ENCODE measurements around the gene CRISPLD2. TPM values are rescaled to one million over a fixed set of nuclear protein-coding genes. Genes with fewer than 3 reads are reported as not detected.

CRISPLD2 gene
- total RNA-seq, 2 experiments from 2014 or later = 2.0 to 2.6 TPM

GRCh38 chr16:84914273-84914672 is 94.5 kb downstream of the CRISPLD2 start:
- ChIA-PET POLR2A (no interaction called here), CTCF (no interaction called here)
- peaks cover 38% of the 10 kb centered on the region for H3K27me3 Mint-ChIP-seq
- ATAC-seq (ENCODE audit: poor library complexity) (no peak), DNase-seq (no peak)
- no peak overlapping the region for H3K4me3 ChIP-seq (ENCODE audit: low read length)
- H3K27me3 ChIP-seq (ENCODE audit: control insufficient read depth in 1 of 2, insufficient read depth in 2 of 2, low read length in 2 of 2) = peaks cover 0 to 9% of the 10 kb centered on the region in 2 experiments
- no peaks in the 10 kb centered on the region for H3K9me3 ChIP-seq (ENCODE audit: control insufficient read depth in 1 of 2, insufficient read depth in 1 of 2, low read length in 2 of 2)
- no peaks in the 10 kb centered on the region for H3K9me3 Mint-ChIP-seq
- no peaks in the 10 kb centered on the region for H3K36me3 ChIP-seq (ENCODE audit: insufficient read depth, low read length)
- intact Hi-C loops (cut with DNase I, micrococcal nuclease) = no loop called here
- H3K27ac ChIP-seq (ENCODE audit: low read depth in 1 of 2, low read length in 2 of 2) = no peak overlapping the region
- no peak overlapping the region for H3K27ac Mint-ChIP-seq
- H3K4me1 Mint-ChIP-seq (ENCODE audit: low read depth) = no peaks in the 10 kb centered on the region
- no peaks in the 10 kb centered on the region for H3K4me1 ChIP-seq (ENCODE audit: insufficient read depth, low read length)
- no peak overlapping the region for H3K4me3 Mint-ChIP-seq
- no peaks in the 10 kb centered on the region for H3K36me3 Mint-ChIP-seq (ENCODE audit: low read depth)
- TF ChIP-seq CTCF (IDR thresholded peaks at IDR 0.05) = no peak

- H3K36me3 ChIP-seq (ENCODE audit: insufficient read depth, low read length) = no peaks in the 10 kb centered on the region
- H3K27ac Mint-ChIP-seq = no peak overlapping the region
- H3K27ac ChIP-seq (ENCODE audit: low read depth in 1 of 2, low read length in 2 of 2) = no peak overlapping the region
- DNase-seq (no peak), ATAC-seq (ENCODE audit: poor library complexity) (no peak)
- no peaks in the 10 kb centered on the region for H3K9me3 ChIP-seq (ENCODE audit: control insufficient read depth in 1 of 2, insufficient read depth in 1 of 2, low read length in 2 of 2)
- ChIA-PET POLR2A (no interaction called here), CTCF (no interaction called here)
- peaks cover 44% of the 10 kb centered on the region for H3K27me3 Mint-ChIP-seq
- no peak for TF ChIP-seq CTCF (IDR thresholded peaks at IDR 0.05)
- no peak overlapping the region for H3K4me3 Mint-ChIP-seq
- H3K4me1 ChIP-seq (ENCODE audit: insufficient read depth, low read length) = no peaks in the 10 kb centered on the region
- H3K9me3 Mint-ChIP-seq = no peaks in the 10 kb centered on the region
- H3K36me3 Mint-ChIP-seq (ENCODE audit: low read depth) = no peaks in the 10 kb centered on the region
- no peak overlapping the region for H3K4me3 ChIP-seq (ENCODE audit: low read length)
- peaks cover 0 to 9% of the 10 kb centered on the region in 2 experiments for H3K27me3 ChIP-seq (ENCODE audit: control insufficient read depth in 1 of 2, insufficient read depth in 2 of 2, low read length in 2 of 2)
- intact Hi-C loops (cut with DNase I, micrococcal nuclease) = no loop called here
- no peaks in the 10 kb centered on the region for H3K4me1 Mint-ChIP-seq (ENCODE audit: low read depth)
These were observed 96.4 kb downstream of the CRISPLD2 start for GRCh38 chr16:84916178-84916577.

GRCh38 chr16:84916850-84917249 is 97.1 kb downstream of the CRISPLD2 start:
- Mint-ChIP-seq H3K4me1 (ENCODE audit: low read depth) (no peaks in the 10 kb centered on the region), H3K27ac (no peak overlapping the region), H3K9me3 (no peaks in the 10 kb centered on the region), H3K27me3 (peaks cover 44% of the 10 kb centered on the region), H3K4me3 (no peak overlapping the region), H3K36me3 (ENCODE audit: low read depth) (no peaks in the 10 kb centered on the region)
- ChIA-PET CTCF (no interaction called here), POLR2A (no interaction called here)
- DNase-seq = no peak
- Histone ChIP-seq H3K9me3 (ENCODE audit: control insufficient read depth in 1 of 2, insufficient read depth in 1 of 2, low read length in 2 of 2) (no peaks in the 10 kb centered on the region), H3K27ac (ENCODE audit: low read depth in 1 of 2, low read length in 2 of 2) (no peak overlapping the region), H3K36me3 (ENCODE audit: insufficient read depth, low read length) (no peaks in the 10 kb centered on the region), H3K4me3 (ENCODE audit: low read length) (no peak overlapping the region), H3K27me3 (ENCODE audit: control insufficient read depth in 1 of 2, insufficient read depth in 2 of 2, low read length in 2 of 2) (peaks cover 0 to 9% of the 10 kb centered on the region in 2 experiments), H3K4me1 (ENCODE audit: insufficient read depth, low read length) (no peaks in the 10 kb centered on the region)
- intact Hi-C loops (cut with DNase I, micrococcal nuclease) = no loop called here
- no peak for ATAC-seq (ENCODE audit: poor library complexity)
- TF ChIP-seq CTCF (IDR thresholded peaks at IDR 0.05) = no peak
